Keratinocyte (primary cell): Measurements from ENCODE around the gene FARP1. TPM values are rescaled to one million over a fixed set of nuclear protein-coding genes. Genes with fewer than 3 reads are reported as not detected.

Source experiments
- DNase-seq: peaks from one replicate; pipeline ENCODE4 v3.0.0-alpha.2; 2011; ENCODE audit warnings: low read depth, missing footprints, low spot score
- FAIRE-seq: peaks from 2 replicates; lab custom pipeline; 2011; peaks lifted over from hg19 to GRCh38; lab: Jason Lieb, UNC
- H2AFZ ChIP-seq: 2 replicates; pipeline ENCODE4 v1.6.0; 2012; ENCODE audit warnings: low read length, control low read depth, inconsistent platforms; ENCODE audit not compliant: control insufficient read depth
- H3K27ac ChIP-seq: 2 replicates; pipeline ENCODE4 v1.5.1; 2011; ENCODE audit warnings: low read length; ENCODE audit not compliant: control insufficient read depth, insufficient read depth
- H3K27me3 ChIP-seq: 3 replicates; pipeline ENCODE4 v1.6.0; 2011; ENCODE audit warnings: low read length; ENCODE audit not compliant: control insufficient read depth, insufficient read depth; ENCODE audit errors: extremely low read depth
- H3K36me3 ChIP-seq, 2 experiments: 2 replicates in 1 of 2; 3 replicates in 1 of 2; pipeline ENCODE4 v1.5.1; 2011; ENCODE audit warnings: low read length in 2 of 2, mild to moderate bottlenecking in 1 of 2; ENCODE audit not compliant: control insufficient read depth in 2 of 2, insufficient read depth in 2 of 2; ENCODE audit errors: extremely low read depth in 1 of 2
- H3K4me1 ChIP-seq: 3 replicates; pipeline ENCODE4 v1.5.1; 2011; ENCODE audit warnings: low read length; ENCODE audit not compliant: control insufficient read depth, insufficient read depth; ENCODE audit errors: extremely low read depth
- H3K4me2 ChIP-seq: 3 replicates; pipeline ENCODE4 v1.6.0; 2011; ENCODE audit warnings: low read depth, low read length; ENCODE audit not compliant: control insufficient read depth, insufficient read depth; ENCODE audit errors: extremely low read depth
- H3K4me3 ChIP-seq, 3 experiments: fragments of 200-600 bp in 1 of 3; sonication (generic) in 1 of 3; 2 replicates in 2 of 3; 3 replicates in 1 of 3; pipeline ENCODE4 v1.5.1; 2011 to 2016; ENCODE audit warnings: low read length in 3 of 3, mild to moderate bottlenecking in 3 of 3, control low read depth in 2 of 3, inconsistent platforms in 1 of 3, low read depth in 1 of 3, mixed read lengths in 1 of 3, mixed run types in 1 of 3, moderate library complexity in 1 of 3; ENCODE audit not compliant: control insufficient read depth in 2 of 3, insufficient read depth in 2 of 3; ENCODE audit errors: extremely low read depth in 1 of 3
- H3K79me2 ChIP-seq: 2 replicates; pipeline ENCODE4 v1.6.0; 2012; ENCODE audit warnings: low read length; ENCODE audit not compliant: control insufficient read depth, insufficient read depth
- H3K9ac ChIP-seq: 3 replicates; pipeline ENCODE4 v1.6.0; 2011; ENCODE audit warnings: low read length; ENCODE audit not compliant: control insufficient read depth, insufficient read depth; ENCODE audit errors: extremely low read depth
- H3K9me1 ChIP-seq: 3 replicates; pipeline ENCODE4 v1.6.0; 2011; ENCODE audit warnings: low read length; ENCODE audit not compliant: control insufficient read depth, insufficient read depth; ENCODE audit errors: extremely low read depth
- H3K9me3 ChIP-seq: 2 replicates; pipeline ENCODE4 v1.5.1; 2012; ENCODE audit warnings: low read depth, low read length; ENCODE audit not compliant: control insufficient read depth
- H4K20me1 ChIP-seq: 3 replicates; pipeline ENCODE4 v1.6.0; 2011; ENCODE audit warnings: low read length; ENCODE audit not compliant: control insufficient read depth, insufficient read depth; ENCODE audit errors: extremely low read depth
- CTCF ChIP-seq, 3 experiments: IDR thresholded peaks in 1 of 3; conservative IDR thresholded peaks in 1 of 3; optimal IDR thresholded peaks in 1 of 3; 2 replicates in 2 of 3; 3 replicates in 1 of 3; pipeline versions ENCODE3 to v1.5.1; 2011; ENCODE audit warnings: low read length in 3 of 3, mild to moderate bottlenecking in 3 of 3, moderate library complexity in 2 of 3, control low read depth in 1 of 3, inconsistent platforms in 1 of 3; ENCODE audit not compliant: insufficient read depth in 2 of 3; ENCODE audit errors: extremely low read depth in 1 of 3
- EZH2 ChIP-seq: IDR thresholded peaks from one replicate; pipeline ENCODE4 v1.6.1; 2012; ENCODE audit warnings: inconsistent platforms, mild to moderate bottlenecking, low read length, moderate library complexity
- dilution Hi-C: fragments of 300-500 bp; cut with MboI; formaldehyde crosslinking; loops from one replicate; pipeline ENCODE4 v1.7.0; 2020; ENCODE audit warnings: low sequenced_read_pairs; ENCODE audit not compliant: extremely low pct_ligation_motif_present
- polyA plus RNA-seq, 5 experiments: library from polyadenylated mRNA; depleted of rRNA in 3 of 5; stranded (reverse) in 3 of 5; stranded (forward) in 1 of 5; unstranded in 1 of 5; fragments of >200 nt; gene quantifications; 1 replicate in 1 of 5; 2 replicates in 3 of 5; 3 replicates in 1 of 5; pipeline versions ENCODE4 v1.2.1 to v1.2.3, GENCODE V29; 2011 to 2012; ENCODE audit warnings: missing spikeins in 2 of 5, low read depth in 1 of 5, low replicate concordance in 1 of 5

Gene FARP1
- polyA plus RNA-seq, 1 donor (not counting 4 experiments of a cell fraction or from before 2014, with no cell fraction given): 10.3 TPM

GRCh38 chr13:98203646-98204326, 60.9 kb downstream of the FARP1 start:
- Histone ChIP-seq H3K4me2 (no peak overlapping the region), H2AFZ (no peak overlapping the region), H3K9ac (no peak overlapping the region), H3K27me3 (no peaks in the 10 kb centered on the region), H3K4me1 (no peaks in the 10 kb centered on the region), H3K36me3 (no peaks in the 10 kb centered on the region), H4K20me1 (no peaks in the 10 kb centered on the region), H3K27ac (no peak overlapping the region), H3K4me3 (no peak overlapping the region), H3K9me3 (peaks cover 2% of the 10 kb centered on the region), H3K9me1 (no peaks in the 10 kb centered on the region), H3K79me2 (no peaks in the 10 kb centered on the region)
- FAIRE-seq (no peak), DNase-seq (no peak)
- dilution Hi-C loops: no loop called here
- TF ChIP-seq EZH2 (no peak), CTCF (optimal IDR thresholded peaks at IDR 0.05 in 1 of 3, IDR thresholded peaks at IDR 0.05 in 1 of 3, conservative IDR thresholded peaks at IDR 0.05 in 1 of 3; ENCODE audit: extremely low read depth in 1 of 3, insufficient read depth in 2 of 3, low read length in 3 of 3) (no peak)

GRCh38 chr13:98204546-98204945, 61.7 kb downstream of the FARP1 start:
- H3K79me2 ChIP-seq: no peaks in the 10 kb centered on the region
- no peaks in the 10 kb centered on the region for H3K4me1 ChIP-seq
- no peak overlapping the region for H3K9ac ChIP-seq
- no peaks in the 10 kb centered on the region for H3K27me3 ChIP-seq
- no peak overlapping the region for H2AFZ ChIP-seq
- no peak for FAIRE-seq
- dilution Hi-C loops: no loop called here
- no peaks in the 10 kb centered on the region for H4K20me1 ChIP-seq
- DNase-seq: no peak
- no peaks in the 10 kb centered on the region for H3K9me1 ChIP-seq
- H3K9me3 ChIP-seq: peaks cover 2% of the 10 kb centered on the region
- no peak overlapping the region for H3K4me3 ChIP-seq
- TF ChIP-seq CTCF (optimal IDR thresholded peaks at IDR 0.05 in 1 of 3, IDR thresholded peaks at IDR 0.05 in 1 of 3, conservative IDR thresholded peaks at IDR 0.05 in 1 of 3; ENCODE audit: extremely low read depth in 1 of 3, insufficient read depth in 2 of 3, low read length in 3 of 3): no peak
- TF ChIP-seq EZH2: no peak
- no peak overlapping the region for H3K27ac ChIP-seq
- no peaks in the 10 kb centered on the region for H3K36me3 ChIP-seq
- H3K4me2 ChIP-seq: no peak overlapping the region
